ENCODE results near the gene ALDOA. TPM values are rescaled to one million over a fixed set of nuclear protein-coding genes. Genes with fewer than 3 reads are reported as not detected.

Gene ALDOA
- total RNA-seq, 2 donors from 2014 or later, result 2,869 to 3,626 TPM

GRCh38 chr16:30023586-30023985, 42.0 kb upstream of the ALDOA start:
- peaks cover 0 to 13% of the 10 kb centered on the region in 2 donors for H3K4me1 ChIP-seq

GRCh38 chr16:30024451-30024850, 41.1 kb upstream of the ALDOA start:
- no peaks in the 10 kb centered on the region for H3K9me3 ChIP-seq
- H3K4me1 ChIP-seq, result peaks cover 0 to 13% of the 10 kb centered on the region in 2 donors
- H3K36me3 ChIP-seq, result no peaks in the 10 kb centered on the region
- no peak for TF ChIP-seq CTCF (IDR thresholded peaks at IDR 0.05)
- no peak overlapping the region for H3K4me3 ChIP-seq
- no peak for DNase-seq (ENCODE audit: low spot score)
- no peak overlapping the region for H3K27ac ChIP-seq
- peaks cover 0 to 3% of the 10 kb centered on the region in 2 donors for H3K27me3 ChIP-seq

More at GRCh38 chr16:30023586-30023985, 42.0 kb upstream of the ALDOA start:
- H3K27me3 ChIP-seq, result peaks cover 0 to 3% of the 10 kb centered on the region in 2 donors
- no peak for DNase-seq (ENCODE audit: low spot score)
- no peak overlapping the region for H3K27ac ChIP-seq
- TF ChIP-seq CTCF (IDR thresholded peaks at IDR 0.05), result no peak
- H3K36me3 ChIP-seq, result no peaks in the 10 kb centered on the region
- H3K9me3 ChIP-seq, result no peaks in the 10 kb centered on the region
- H3K4me3 ChIP-seq, result no peak overlapping the region

GRCh38 chr16:30025156-30025555, 40.4 kb upstream of the ALDOA start:
- Histone ChIP-seq H3K4me3 (no peak overlapping the region), H3K36me3 (no peaks in the 10 kb centered on the region), H3K4me1 (peaks cover 0 to 13% of the 10 kb centered on the region in 2 donors), H3K27ac (no peak overlapping the region), H3K9me3 (no peaks in the 10 kb centered on the region), H3K27me3 (peaks cover 0 to 9% of the 10 kb centered on the region in 2 donors)
- no peak for DNase-seq (ENCODE audit: low spot score)
- TF ChIP-seq CTCF (IDR thresholded peaks at IDR 0.05), result no peak

GRCh38 chr16:30025574-30025973, 40.0 kb upstream of the ALDOA start:
- no peaks in the 10 kb centered on the region for H3K36me3 ChIP-seq
- H3K27ac ChIP-seq, result no peak overlapping the region
- H3K4me1 ChIP-seq, result peaks cover 0 to 12% of the 10 kb centered on the region in 2 donors
- H3K9me3 ChIP-seq, result no peaks in the 10 kb centered on the region
- no peak for TF ChIP-seq CTCF (IDR thresholded peaks at IDR 0.05)
- H3K4me3 ChIP-seq, result no peak overlapping the region
- H3K27me3 ChIP-seq, result peaks cover 0 to 9% of the 10 kb centered on the region in 2 donors
- DNase-seq (ENCODE audit: low spot score), result no peak

- DNase-seq (ENCODE audit: low spot score), result no peak
- Histone ChIP-seq H3K27me3 (peaks cover 6 to 13% of the 10 kb centered on the region in 2 donors), H3K9me3 (no peaks in the 10 kb centered on the region), H3K27ac (no peak overlapping the region), H3K4me3 (no peak overlapping the region), H3K36me3 (no peaks in the 10 kb centered on the region), H3K4me1 (peaks cover 0 to 12% of the 10 kb centered on the region in 2 donors)
- TF ChIP-seq CTCF (IDR thresholded peaks at IDR 0.05), result no peak
Measured at GRCh38 chr16:30026449-30026848, 39.1 kb upstream of the ALDOA start.

All from right atrium auricular region (tissue), 2 donors.